Right atrium auricular region (tissue), 2 donors: Measurements from ENCODE around the gene TMEM132C. TPM values are rescaled to one million over a fixed set of nuclear protein-coding genes. Genes with fewer than 3 reads are reported as not detected.

Experiments used
- DNase-seq: peaks from one replicate; pipeline ENCODE4 v3.0.0-alpha.2; 2019; ENCODE audit warnings: low spot score
- H3K27ac ChIP-seq, 2 donors: fragments of 200-600 bp; sonication (generic); 1 replicate in 1 of 2; 2 replicates in 1 of 2; pipeline ENCODE4 v1.5.1; 2016 to 2019
- H3K27me3 ChIP-seq, 2 donors: fragments of 200-600 bp; sonication (generic); one replicate each; pipeline versions ENCODE4 v1.5.1 to v1.6.0; 2017 to 2019
- H3K36me3 ChIP-seq: fragments of 200-600 bp; sonication (generic); one replicate; pipeline ENCODE4 v1.5.1; 2016
- H3K4me1 ChIP-seq, 2 donors: fragments of 200-600 bp; sonication (generic); one replicate each; pipeline versions ENCODE4 v1.5.1 to v1.6.0; 2017 to 2019
- H3K4me3 ChIP-seq, 2 donors: fragments of 200-600 bp; sonication (generic); 1 replicate in 1 of 2; 2 replicates in 1 of 2; pipeline ENCODE4 v1.5.1; 2017 to 2019; ENCODE audit warnings: mild to moderate bottlenecking in 1 of 2, moderate library complexity in 1 of 2
- H3K9me3 ChIP-seq, 2 donors: fragments of 200-600 bp; sonication (generic); one replicate each; pipeline ENCODE4 v1.5.1; 2019
- CTCF ChIP-seq, 2 donors: fragments of 200-600 bp; sonication (generic); IDR thresholded peaks; one replicate each; pipeline ENCODE4 v1.5.1; 2019; ENCODE audit warnings: antibody characterized with exemption in 2 of 2
- total RNA-seq, 2 donors: library from RNA; depleted of rRNA; stranded (reverse); fragments of >200 nt; gene quantifications; one replicate each; pipeline ENCODE4 v1.1.0, GENCODE V29; 2016

Gene TMEM132C
- total RNA-seq, 2 donors from 2014 or later = 5.3 to 10.5 TPM

DNA sequence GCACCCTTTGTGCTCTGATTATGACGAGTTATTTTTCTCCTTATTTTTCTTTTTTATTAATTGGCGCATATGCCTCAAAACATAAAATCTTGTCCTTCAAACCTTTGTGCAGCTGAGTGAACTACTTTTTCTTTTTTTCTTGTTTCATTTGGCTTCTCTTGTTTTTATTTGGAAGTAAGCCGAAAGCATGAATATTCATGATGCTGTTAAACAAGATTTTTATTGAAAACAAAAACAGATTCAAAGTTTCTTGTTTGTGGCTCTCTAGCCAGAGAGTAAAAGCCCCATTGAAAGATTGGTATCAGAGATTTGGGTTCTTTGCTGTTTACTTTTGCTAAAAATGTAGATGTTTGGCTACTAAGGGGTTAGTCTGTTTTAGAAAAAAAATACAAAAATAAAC, 183.8 kb downstream of the TMEM132C start:
- DNase-seq = no peak
- no peaks in the 10 kb centered on the region for H3K9me3 ChIP-seq
- H3K36me3 ChIP-seq = no peaks in the 10 kb centered on the region
- TF ChIP-seq CTCF (IDR thresholded peaks at IDR 0.05) = no peak
- no peak overlapping the region for H3K27ac ChIP-seq
- no peaks in the 10 kb centered on the region for H3K27me3 ChIP-seq
- H3K4me1 ChIP-seq = no peaks in the 10 kb centered on the region
- H3K4me3 ChIP-seq = no peak overlapping the region

DNA sequence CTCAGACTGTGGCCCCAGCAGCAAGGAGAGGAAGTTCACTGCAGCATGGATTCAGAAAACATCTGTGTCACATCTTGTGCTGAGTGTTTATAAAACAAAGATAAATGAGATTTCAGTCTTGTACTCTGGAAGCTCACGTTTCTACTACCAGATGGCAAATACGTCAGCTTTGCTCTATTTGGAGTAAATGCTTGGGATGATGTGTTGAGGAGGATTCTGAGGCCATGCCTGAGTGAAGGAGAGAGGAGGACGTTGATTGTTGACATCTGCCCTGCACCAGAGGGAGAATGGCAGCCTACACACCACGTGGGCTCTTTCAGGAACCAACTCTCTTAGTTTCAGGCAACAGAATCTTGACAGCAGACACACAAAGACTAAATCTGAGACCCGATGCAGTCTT, 188.9 kb downstream of the TMEM132C start:
- no peaks in the 10 kb centered on the region for H3K9me3 ChIP-seq
- TF ChIP-seq CTCF (IDR thresholded peaks at IDR 0.05) = no peak

DNA sequence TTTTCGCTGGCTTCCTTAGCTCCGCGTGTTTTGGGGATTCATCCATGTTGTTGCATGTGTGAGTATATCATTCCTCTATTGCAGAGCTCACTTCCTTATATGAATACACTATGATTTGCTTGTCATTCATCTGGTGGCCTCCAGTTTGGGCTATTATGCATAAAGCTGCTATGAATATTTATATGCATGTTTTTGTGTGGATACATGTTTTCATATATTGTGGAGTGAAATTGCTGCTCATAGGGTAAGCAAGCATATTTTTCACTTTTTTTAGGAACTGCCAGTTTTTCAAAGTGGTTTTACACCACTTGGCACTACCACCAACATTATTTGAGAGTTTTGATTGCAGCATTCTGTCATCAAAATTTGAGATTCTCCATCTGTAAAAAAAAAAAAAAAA, 190.0 kb downstream of the TMEM132C start:
- Histone ChIP-seq H3K4me3 (no peak overlapping the region), H3K27ac (no peak overlapping the region), H3K4me1 (no peaks in the 10 kb centered on the region), H3K27me3 (no peaks in the 10 kb centered on the region), H3K36me3 (no peaks in the 10 kb centered on the region), H3K9me3 (no peaks in the 10 kb centered on the region)
- TF ChIP-seq CTCF (IDR thresholded peaks at IDR 0.05) = no peak
- DNase-seq = no peak

More for the DNA sequence above, 188.9 kb downstream of the TMEM132C start:
- no peaks in the 10 kb centered on the region for H3K4me1 ChIP-seq
- no peak for DNase-seq
- H3K4me3 ChIP-seq = no peak overlapping the region
- H3K27ac ChIP-seq = no peak overlapping the region
- H3K27me3 ChIP-seq = no peaks in the 10 kb centered on the region
- no peaks in the 10 kb centered on the region for H3K36me3 ChIP-seq

DNA sequence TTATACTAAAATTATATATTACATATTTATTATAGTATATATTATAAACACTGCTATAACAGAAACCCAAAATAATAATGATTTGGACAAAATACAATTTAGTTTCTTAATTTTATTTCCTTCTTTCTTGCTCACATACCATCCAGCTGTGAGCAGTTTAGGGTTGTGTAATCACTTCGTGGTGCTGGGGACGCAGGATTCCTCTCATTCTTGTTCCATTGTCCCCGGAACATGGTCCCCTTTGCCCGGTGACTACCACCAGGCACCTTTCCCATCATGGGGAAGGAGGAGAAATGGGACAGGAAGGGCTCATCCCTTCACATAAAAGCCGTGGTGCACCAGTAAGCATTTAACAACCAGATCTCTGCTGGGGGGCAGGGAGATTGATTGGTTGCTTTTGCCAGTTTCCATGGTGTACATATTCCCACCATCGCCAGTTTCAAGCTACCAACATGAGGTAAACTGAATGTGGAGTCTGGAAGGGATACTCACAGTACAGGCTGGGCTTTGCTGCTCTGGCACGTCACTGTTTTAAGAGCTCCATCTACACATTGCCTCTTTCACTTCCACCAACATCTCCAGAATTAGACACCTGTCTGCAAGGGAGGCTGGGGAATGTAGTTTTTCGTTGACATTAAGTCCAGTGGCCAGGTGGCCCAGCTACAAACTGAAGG, 191.5 kb downstream of the TMEM132C start:
- no peaks in the 10 kb centered on the region for H3K36me3 ChIP-seq
- no peaks in the 10 kb centered on the region for H3K4me1 ChIP-seq
- no peak overlapping the region for H3K27ac ChIP-seq
- no peak overlapping the region for H3K4me3 ChIP-seq
- no peak for TF ChIP-seq CTCF (IDR thresholded peaks at IDR 0.05)
- DNase-seq = no peak
- H3K27me3 ChIP-seq = no peaks in the 10 kb centered on the region
- no peaks in the 10 kb centered on the region for H3K9me3 ChIP-seq

- no peak for DNase-seq
- H3K27me3 ChIP-seq = no peaks in the 10 kb centered on the region
- H3K27ac ChIP-seq = no peak overlapping the region
- no peak for TF ChIP-seq CTCF (IDR thresholded peaks at IDR 0.05)
- no peaks in the 10 kb centered on the region for H3K9me3 ChIP-seq
- no peaks in the 10 kb centered on the region for H3K36me3 ChIP-seq
- no peak overlapping the region for H3K4me3 ChIP-seq
- no peaks in the 10 kb centered on the region for H3K4me1 ChIP-seq
These were observed 192.1 kb downstream of the TMEM132C start for GRCh38 chr12:128459067-128459466.

GRCh38 chr12:128463881-128464280, 196.9 kb downstream of the TMEM132C start:
- DNase-seq = no peak
- H3K27me3 ChIP-seq = no peaks in the 10 kb centered on the region
- H3K36me3 ChIP-seq = no peaks in the 10 kb centered on the region
- no peaks in the 10 kb centered on the region for H3K4me1 ChIP-seq
- no peak for TF ChIP-seq CTCF (IDR thresholded peaks at IDR 0.05)
- no peak overlapping the region for H3K4me3 ChIP-seq
- H3K27ac ChIP-seq = no peak overlapping the region
- H3K9me3 ChIP-seq = no peaks in the 10 kb centered on the region
